ENCODE data around the gene HELZ.
"Not testable (repeated sequence)": the region's sequence is repeated elsewhere in the genome, so short reads cannot be mapped to it uniquely, and the experiment has no call there.

Gene HELZ

DNA sequence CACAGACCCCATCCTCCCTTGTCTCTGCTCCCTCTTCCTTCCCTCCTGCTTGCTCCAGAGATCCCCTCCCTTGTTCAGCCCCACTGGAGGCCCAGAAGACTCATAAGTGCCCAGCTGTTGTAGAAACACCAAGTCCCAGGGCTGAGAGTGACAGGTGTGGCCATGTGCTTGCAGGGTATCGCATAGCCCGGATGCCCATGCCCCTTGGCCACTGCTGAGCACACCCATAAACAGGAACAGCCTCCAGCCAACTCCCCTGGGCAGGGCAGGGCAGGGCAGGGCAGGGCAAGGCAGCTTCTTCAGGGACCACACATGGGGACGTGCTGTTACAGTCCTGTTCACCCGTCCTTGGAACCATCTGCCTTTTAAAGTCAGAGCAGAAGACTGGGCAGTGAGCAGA, 198.6 kb downstream of the HELZ start:
- no peak for DNase-seq

DNA sequence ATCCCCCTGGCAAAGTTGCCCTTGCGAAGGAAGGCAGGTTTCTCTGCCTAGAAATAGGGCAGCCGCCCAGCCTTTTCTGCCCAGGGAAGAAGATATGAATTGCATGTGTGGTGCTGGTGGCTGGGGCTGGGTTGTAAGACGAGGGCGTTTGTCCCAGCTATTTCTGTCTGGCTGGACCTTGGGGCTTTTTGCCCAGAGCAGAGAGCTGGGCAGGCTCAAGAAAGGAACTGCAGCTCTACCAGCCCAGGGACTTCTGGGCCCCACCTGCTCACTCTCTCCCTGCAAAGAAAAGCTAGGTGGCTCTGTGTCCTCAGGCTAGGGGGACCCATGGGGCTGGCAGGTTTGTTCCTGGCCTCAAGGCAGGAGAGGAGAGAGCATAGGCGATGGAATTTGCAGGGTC, 200.1 kb downstream of the HELZ start:
- no peak for DNase-seq

DNA sequence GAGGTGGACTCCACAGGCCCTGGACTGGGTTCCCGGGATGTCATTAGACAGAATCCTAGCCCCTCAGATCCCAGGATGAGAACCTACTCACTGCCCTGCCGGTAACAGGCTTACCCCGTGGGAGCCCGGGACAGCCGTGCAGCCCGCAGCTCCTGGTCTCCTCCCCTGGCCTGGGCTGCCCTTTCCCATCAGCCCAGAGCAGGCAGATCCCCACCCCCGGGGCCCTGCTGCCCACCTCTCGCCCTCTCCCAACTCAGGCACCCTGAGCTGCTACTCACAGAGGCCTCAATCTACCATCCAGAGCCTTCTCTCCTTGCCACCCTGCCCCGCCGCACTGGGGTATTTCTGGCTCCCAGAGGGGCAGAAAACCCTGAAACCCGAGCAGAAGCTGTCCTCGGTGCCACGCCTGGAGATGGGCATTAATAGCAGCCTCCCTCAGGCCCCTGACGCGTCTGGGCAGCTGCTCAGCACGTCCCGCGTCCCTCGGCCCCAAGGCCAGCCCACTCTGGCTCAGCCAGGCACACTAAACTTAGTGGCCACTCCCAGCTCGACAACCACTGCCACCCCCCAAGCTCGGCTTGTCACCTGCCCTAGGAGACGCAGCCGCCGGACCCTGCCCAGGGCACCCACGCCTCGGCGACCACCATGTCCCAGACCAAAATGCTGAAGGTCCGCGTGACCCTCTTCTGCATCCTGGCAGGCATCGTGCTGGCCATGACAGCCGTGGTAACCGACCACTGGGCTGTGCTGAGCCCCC, 200.8 kb downstream of the HELZ start, which contains the start of gene CACNG1:
Gene CACNG1 (plus strand): TSS at position 539 of the 757 bp plus-strand sequence. CDS start 107 bp downstream, at position 646.
- DNase-seq = no peak

DNA sequence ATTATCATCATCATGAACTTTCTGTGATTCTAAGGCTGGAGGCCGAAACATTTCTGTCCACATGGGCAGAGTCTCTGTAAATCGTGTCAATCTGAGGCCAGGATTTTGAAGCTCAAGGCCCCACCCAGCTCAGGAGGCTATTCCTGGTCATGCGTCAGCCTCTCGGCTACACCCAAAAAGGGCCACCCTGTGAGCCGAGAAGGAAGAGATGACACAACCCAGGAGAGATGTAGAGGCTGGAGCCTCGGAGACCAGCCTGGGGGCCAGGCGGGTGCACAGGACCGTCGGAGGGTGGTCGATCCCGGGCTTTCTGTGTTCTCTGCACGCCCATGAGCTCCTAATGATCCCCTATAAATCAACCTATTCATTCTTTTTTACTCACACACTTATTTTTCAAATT, 201.7 kb downstream of the HELZ start:
- DNase-seq = no peak

DNA sequence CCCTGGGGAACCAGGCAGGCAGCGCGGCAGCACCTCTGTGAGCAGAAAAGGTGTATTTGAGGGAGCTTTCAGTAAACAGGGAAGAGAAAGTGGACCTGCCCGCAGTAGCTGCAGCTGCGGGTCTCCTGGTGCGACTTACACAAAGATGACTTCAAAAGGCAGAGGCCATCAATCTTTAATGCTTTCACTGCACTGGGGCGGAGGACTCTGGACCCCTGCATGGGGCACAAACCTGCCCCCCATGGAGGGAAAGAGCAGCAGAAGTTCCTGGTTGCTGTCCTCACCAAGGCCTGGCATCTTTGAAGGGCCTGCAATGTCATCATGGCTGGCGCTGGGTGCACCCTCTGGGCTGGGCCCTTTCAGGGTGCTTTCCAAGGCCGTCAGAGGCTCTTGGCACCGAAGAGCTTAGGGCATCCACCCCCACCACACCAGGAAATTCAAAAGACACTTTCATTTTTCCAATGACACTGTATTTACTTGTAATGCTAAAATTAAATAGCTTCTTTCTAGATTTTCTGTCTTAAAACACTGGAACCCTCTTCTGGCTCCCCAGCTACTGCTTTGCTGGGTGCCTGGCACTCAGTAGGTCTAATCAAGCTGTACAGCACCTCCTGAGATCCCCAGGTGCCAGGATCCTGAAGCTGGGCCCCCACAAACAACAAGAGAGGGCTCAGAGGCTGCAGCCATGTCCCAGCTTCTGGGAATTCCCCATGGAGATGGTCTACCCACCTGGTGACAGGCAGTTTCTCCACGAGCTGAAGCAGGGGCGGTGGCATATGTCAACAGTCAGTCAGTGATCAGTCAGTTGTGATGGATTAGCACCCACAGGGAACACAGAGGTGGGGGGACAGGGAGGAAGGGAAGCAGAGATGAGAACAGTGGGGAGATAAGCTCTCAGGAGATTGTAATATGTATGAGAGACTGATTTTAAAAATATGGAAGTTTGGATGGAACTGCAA, 202.8 kb downstream of the HELZ start:
- no peak for DNase-seq

DNA sequence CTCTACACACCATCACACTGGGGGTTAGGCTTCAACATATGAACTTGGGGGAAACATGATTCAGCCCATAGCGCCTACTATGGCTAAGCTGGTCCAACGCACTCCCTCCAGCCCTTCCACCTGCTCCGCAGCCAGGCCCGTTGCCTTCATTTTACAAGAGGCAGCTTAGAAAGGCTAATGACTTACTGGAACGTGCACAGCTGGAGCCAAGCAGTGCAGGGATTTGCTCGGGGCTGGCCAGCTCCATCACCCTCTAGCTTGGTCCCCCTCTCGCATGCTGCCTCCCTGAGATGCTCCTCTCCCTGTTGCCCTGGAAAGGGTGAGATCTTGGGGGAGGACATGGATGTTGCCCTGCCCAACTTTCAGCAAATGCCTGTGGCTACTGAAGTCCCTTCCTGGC, 203.5 kb downstream of the HELZ start:
- no peak for DNase-seq

DNA sequence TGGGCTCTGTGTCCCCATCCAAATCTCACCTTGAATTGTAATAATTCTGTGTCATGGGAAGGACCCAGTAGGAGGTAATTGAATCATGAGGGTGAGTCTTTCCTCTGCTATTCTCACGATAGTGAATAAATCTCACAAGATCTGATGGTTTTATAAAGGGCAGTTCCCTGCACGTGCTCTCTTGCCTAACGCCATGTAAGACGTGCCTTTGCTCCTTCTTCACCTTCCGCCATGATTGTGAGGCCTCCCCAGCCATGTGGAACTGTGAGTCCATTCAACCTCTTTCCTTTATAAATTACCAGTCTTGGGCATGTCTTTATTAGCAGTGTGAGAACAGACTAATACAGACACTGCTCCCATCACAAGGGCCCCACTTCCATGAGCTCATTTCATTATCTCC, 203.9 kb downstream of the HELZ start:
- not testable (repeated sequence) for DNase-seq

DNA sequence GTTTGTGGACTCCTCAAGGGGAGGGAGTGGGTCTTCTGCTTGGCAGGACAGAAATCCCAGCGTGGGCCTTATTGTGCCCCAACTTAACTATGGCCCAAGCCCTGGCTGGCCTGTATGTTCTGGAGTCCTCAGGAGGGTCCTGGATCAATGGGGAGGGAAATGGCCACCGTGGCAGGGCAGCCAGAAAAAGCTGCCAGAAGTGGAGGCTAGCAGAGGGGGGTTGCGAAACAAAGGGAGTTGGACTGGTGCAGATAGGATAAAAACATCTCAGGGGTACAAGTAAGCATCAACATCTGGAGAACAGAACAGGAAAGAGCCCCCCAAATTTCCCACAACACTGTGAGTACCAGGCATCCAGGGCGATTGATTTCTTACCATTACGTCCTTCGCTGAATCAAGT, 204.3 kb downstream of the HELZ start:
- no peak for DNase-seq

DNA sequence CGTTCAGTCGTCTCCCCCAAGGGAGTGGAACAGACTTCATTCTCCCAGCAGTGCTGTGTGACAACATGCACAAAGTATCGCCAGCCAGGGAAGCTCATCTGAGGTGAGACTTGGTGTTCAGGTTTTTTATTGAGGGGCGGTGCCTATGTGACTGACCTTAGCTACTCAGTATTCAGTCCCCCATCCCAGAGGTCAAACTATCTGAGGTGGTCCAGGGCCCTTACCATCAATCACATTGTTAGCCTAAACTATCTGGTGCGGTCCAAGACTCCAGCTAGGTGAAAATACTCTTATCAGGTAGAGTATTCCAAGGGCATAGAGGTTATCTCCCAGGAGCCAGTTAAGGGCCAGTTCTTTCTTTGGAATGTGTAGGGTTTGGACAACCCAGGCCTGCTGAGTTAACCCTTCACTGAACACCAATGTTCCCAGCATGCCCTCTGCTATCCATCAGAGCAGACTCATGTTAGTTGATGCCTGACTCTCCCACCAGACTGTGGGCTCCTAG, 206.1 kb downstream of the HELZ start:
- DNase-seq = no peak

DNA sequence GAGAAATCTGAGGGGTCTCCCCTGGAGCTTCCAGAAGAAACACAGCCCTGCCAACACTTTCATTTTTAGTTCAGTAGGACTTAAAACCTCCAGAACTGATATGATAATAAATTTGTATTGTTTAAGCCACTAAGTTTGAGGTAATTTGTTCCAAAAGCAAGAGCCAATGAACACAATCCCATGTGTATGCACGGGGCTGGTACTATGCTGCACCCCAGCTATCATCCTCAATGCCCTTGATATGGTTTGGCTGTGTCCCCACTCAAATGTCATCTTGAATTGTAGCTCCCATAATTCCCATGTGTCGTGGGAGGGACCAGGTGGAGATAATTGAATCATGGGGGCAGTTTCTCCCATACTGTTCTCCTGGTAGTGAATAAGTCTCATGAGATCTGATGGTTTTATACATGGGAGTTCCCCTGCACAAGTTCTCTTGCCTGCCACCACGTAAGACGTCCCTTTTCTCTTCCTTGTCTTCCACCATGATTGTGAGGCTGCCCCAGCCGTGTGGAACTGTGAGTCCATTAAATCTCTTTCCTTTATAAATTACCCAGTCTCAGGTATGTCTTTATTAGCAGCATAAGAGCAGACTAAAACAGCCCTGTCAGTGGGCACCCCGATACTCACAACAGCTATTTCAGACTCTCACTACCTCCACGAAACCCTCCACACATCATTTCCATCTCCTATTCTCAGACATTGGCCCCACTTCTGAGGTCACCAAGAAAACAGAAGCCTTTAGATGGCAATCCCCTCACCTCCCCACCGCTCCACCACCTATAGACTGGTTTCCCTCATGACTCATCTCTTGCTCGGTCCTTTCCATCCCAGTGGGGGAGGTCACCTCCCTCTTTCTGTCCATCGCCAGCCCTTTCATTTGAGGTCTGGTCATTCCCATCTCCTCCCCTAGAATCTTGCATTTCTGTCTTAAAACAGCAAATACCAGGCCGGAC, 209.6 kb downstream of the HELZ start:
- DNase-seq = no peak

DNA sequence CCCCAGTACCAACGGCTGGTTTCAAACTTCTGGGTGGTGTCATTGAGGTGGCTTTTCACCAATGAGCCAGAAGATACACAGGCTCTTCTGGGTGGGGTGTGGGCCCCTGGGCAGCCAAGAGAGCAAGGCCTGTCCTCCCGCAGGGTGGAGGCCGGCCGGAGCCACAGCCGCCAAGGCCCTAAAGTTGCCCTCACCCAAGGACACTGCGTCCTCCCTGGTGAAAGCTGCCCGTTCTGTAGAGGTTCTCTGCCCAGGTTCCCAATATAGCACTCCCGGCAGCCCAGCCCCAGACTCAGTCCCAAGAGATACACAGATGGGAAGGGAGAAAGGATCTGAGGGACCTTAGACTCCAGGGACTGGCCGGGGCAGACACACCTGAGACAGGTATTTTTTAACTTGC, 211.4 kb downstream of the HELZ start:
- DNase-seq = no peak

DNA sequence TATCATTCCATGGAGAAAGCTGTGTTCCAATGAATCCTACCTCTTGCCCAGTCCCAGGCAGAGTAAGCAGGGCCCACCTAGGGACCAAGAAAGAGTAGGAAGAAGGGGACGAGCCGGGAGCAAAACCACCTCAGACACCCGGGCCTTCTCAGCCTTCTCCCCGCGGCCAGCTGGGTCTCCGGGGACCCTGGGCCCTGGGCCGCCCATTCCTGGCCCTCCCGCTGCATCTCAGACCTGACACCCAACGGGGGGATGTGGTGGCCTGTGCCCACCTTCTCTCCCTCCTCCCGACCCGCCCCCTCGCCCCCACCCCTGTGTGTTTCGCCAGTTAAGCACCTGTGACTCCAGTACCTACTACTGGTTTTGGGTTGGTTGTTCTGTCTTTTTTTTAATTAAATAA, 212.0 kb downstream of the HELZ start:
- DNase-seq = no peak

DNA sequence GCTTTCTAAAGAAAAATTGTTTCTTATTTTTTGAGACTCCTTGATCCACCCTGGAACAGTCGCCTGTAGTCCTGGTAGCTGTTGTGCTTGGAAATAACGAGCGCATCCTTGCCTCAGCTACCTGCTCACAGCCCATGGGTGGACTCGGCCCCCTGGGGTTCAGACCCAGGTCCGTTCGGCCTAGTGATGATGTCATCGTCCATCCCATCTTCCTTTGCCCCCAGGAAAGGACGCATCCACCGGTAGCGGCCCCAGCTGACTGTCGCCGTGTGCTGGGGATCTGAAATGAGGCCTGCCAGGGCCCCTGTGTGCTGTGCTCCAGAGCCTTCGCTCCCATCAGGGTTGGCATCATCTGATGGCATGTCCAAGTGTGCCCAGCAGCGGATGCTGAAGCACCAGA, 212.6 kb downstream of the HELZ start:
- DNase-seq = no peak

DNA sequence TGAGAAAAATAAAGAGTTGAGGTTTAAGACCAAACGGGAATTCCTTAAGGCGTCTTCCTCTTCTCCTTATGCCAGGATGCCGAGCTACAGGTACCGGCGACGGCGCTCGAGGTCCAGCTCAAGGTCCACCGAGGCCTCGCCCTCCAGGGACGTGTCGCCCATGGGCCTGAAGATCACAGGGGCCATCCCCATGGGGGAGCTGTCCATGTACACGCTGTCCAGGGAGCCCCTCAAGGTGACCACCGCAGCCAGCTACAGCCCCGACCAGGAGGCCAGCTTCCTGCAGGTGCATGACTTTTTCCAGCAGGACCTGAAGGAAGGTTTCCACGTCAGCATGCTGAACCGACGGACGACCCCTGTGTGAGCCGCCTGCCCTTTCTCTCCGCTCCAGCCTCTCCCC, 214.4 kb downstream of the HELZ start:
- DNase-seq = no peak

DNA sequence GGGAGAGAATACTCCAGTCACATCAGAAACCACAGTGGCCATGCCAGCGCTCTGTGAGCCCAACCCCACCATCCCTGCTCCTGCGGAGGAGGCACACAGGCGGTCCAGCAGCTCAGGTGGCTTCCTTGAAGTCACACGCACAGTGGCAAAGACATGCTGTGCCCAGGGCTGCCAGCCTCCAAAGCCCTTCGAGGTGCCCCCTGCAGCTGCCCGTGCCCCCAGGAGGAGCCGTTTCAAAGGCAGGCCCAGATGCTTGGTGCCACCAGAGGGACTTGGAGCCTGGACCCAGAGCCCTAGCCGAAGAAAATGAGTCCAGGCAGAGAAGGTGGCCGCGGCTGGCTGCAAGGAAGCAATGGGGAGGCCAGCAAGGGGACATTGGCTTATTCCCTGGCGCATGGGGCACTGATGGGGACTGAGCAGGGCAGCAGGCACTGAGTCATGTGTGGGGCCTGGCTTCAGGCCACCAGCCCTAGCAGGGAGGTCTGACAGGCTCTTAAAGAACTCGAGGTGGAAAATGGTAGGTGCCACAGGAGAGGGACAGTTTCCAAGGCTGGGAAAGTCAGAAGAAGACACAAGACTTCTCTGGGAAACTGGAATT, 217.9 kb downstream of the HELZ start:
- no peak for DNase-seq

DNA sequence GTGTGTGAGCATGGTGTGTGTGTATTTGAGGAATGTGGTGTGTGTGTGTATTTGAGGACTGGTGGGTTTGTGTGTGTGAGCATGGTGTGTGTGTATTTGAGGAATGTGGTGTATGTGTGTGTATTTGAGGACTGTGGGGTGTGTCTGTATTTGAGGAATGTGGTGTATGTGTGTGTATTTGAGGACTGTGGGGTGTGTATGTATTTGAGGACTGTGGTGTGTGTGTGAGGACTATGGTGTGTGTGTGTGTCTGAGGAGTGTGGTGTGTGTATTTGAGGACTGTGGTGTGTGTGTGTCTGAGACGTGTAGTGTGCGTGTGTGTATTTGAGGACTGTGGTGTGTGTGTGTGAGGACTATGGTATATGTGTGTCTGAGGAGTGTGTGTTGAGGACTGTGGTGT, 218.7 kb downstream of the HELZ start:
- no peak for DNase-seq

DNA sequence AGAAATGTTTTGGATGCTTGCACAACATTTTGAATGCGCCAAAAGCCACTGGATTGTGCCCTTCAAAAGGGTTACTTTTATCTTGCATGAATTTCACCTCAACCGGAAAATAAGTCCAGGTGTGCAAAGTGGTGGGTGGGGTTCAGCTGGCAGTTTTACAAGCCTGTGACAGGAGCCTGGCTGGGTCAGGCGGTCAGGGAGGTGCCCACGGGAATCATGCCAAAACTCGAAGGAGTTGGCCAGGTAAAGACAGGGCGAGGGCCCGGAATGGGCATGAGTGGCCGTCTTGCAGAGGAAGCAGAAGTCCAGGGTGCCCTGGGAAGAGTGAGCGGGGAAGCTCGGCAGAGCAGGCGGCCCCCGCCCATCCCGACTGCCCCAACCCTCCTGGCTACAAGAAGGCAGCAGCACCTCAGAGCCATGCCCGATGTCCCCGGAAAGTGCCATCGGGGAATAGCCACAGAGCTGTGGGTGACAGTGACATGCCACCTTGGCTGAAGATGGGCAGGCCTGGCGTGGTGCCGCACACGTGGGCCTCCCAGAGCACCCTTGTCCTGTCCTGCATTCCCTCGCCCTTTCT, 219.7 kb downstream of the HELZ start:
- DNase-seq = no peak

DNA sequence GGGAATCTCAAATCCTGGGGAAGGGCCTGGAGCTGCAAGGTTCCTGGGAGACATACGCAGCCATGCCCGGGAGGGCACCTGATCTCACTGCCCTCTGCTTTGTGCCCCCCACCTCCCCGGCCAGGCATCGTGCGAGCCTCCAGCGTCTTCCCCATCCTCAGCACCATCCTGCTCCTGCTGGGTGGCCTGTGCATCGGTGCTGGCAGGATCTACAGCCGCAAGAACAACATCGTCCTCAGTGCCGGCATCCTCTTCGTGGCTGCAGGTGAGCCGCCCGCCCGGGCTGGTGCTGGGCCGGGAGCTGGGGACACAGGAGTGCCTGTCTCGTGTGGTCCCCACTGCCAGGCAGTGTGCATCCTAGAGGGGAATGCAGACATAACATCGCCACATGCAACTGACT, 220.3 kb downstream of the HELZ start:
- no peak for DNase-seq

DNA sequence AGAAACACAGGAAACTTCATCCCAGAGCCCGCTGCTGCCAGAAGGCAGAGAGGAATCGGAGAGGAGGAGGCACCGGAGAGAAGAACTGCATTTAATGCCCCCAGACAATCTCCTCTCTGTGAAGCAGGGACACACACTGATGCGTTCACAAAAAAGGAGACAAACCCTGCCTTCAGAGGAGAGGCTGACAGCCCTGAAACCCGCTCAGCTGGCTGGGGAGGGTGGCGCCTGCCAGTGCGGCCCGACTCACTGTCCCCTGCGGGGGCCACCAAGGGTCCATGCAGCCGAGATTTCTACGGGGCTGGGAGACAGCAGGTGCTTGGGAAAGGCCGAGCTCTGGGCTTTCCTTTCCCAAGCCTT, 222.6 kb downstream of the HELZ start:
- no peak for DNase-seq

DNA sequence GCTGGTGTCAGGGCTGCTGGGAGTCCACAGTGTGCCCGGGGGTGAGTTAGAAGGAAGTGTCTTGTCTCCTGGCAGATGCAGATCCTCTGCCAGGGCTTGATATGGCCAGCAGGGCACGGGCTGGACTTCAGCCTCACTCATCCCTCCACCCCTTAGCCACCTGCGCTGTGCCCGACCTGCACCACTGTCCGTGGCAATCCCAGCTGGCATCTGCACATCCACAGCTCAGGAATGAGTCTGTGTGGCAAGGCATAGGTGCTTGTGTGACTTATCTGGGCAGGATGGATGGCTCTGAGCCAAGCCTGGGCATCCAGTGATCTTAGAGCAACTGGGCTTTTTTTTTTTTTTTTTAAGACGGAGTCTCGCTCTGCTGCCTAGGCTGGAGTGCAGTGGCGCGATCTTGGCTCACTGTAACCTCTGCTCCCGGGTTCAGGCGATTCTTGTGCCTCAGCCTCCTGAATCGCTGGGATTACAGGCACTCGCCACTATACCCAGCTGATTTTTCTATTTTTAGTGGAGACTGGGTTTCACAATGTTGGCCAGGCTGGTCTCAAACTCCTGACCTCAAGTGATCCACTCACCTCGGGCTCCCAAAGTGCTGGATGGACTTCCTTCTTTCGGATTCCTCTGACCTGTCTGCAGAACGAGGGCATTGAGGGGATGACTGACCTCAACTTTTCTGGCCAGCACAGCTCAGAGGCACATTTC, 223.1 kb downstream of the HELZ start:
- DNase-seq = no peak

DNA sequence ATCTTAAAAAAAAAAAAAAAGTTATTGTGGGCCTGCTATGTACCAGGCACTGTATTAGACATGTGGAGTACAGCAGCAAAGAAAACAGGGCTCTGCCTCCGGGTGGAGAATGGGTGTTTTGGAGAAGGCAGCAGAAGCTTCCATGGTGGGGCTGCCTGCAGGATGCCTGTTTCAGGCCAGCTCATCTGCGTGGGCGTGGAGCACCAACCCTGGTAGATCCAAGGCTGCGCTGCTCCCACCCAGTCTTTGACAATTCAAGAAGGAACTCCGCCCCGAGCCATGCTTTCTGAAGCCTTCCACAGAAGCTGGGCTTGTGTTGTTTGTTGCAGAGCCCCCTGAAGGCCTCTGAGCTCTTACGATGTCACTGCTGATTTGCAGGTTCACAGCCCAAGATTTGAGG, 223.8 kb downstream of the HELZ start:
- DNase-seq = no peak
